ENCODE results near the gene ZNF48.

Gene ZNF48

GRCh38 chr16:30395155-30395991 is at the start of gene ZNF48:
ZNF48 (plus strand) TSS chr16:30395420; CDS start chr16:30395795, 375 bp downstream.
- peak; percentile 30 to 41 for DNase-seq

GRCh38 chr16:30346286-30346685 is 48.9 kb upstream of the ZNF48 start:
- DNase-seq = no peak

GRCh38 chr16:30348113-30348512 is 47.1 kb upstream of the ZNF48 start:
- no peak for DNase-seq

GRCh38 chr16:30348929-30349328 is 46.3 kb upstream of the ZNF48 start:
- DNase-seq = no peak

GRCh38 chr16:30349675-30350074 is 45.5 kb upstream of the ZNF48 start:
- no peak for DNase-seq

GRCh38 chr16:30350134-30350871 is 44.9 kb upstream of the ZNF48 start:
- no peak for DNase-seq

GRCh38 chr16:30351001-30351441 is 44.2 kb upstream of the ZNF48 start:
- DNase-seq = no peak

- DNase-seq = no peak
Measured at GRCh38 chr16:30351586-30352419, 43.4 kb upstream of the ZNF48 start.

GRCh38 chr16:30352488-30353401 is 42.5 kb upstream of the ZNF48 start:
- DNase-seq = no peak

GRCh38 chr16:30353438-30354129 is 41.6 kb upstream of the ZNF48 start:
- DNase-seq = no peak

- DNase-seq = no peak
Measured at GRCh38 chr16:30354423-30355143, 40.6 kb upstream of the ZNF48 start.

- peak; percentile 77 to 93 for DNase-seq
Measured at GRCh38 chr16:30355144-30355953, 39.9 kb upstream of the ZNF48 start, which contains the start of gene CD2BP2. CD2BP2 (minus strand) TSS chr16:30355308; CDS start chr16:30354681, 627 bp downstream.

- no peak for DNase-seq
Measured at GRCh38 chr16:30355954-30356308, 39.3 kb upstream of the ZNF48 start.

GRCh38 chr16:30356401-30357084 is 38.7 kb upstream of the ZNF48 start:
- DNase-seq = no peak

- DNase-seq = no peak
Measured at GRCh38 chr16:30357085-30357714, 38.0 kb upstream of the ZNF48 start.

- no peak for DNase-seq
Measured at GRCh38 chr16:30357715-30358576, 37.3 kb upstream of the ZNF48 start.

GRCh38 chr16:30358577-30358936 is 36.7 kb upstream of the ZNF48 start:
- no peak for DNase-seq

Measured in bone marrow (tissue), 2 donors.